ENCODE data around the gene EFNB1. TPM values are rescaled to one million over a fixed set of nuclear protein-coding genes. Genes with fewer than 3 reads are reported as not detected.

EFNB1 gene
- total and polyA plus RNA-seq, 2 experiments from 2014 or later: 1.3 to 2.7 TPM

- no peaks in the 10 kb centered on the region for H3K9me3 Mint-ChIP-seq
- no peak overlapping the region for H2AFZ ChIP-seq
- H3K36me3 Mint-ChIP-seq (ENCODE audit: low read depth): no peaks in the 10 kb centered on the region
- ATAC-seq: no peak
- no peak for DNase-seq (ENCODE audit: low spot score)
- no peak overlapping the region for H3K4me2 ChIP-seq
- no peak overlapping the region for H3K4me3 Mint-ChIP-seq
- peaks cover 6% of the 10 kb centered on the region for H3K27me3 Mint-ChIP-seq (ENCODE audit: insufficient read depth, low read depth, poor library complexity)
- no peak overlapping the region for H3K27ac ChIP-seq (ENCODE audit: low read depth)
- no peaks in the 10 kb centered on the region for H3K79me2 ChIP-seq (replicated peaks; ENCODE audit: insufficient read depth)
- no peak overlapping the region for H3K27ac Mint-ChIP-seq
- no peaks in the 10 kb centered on the region for H3K9me2 ChIP-seq (ENCODE audit: insufficient read depth)
- H3K27me3 ChIP-seq (ENCODE audit: insufficient read depth): no peaks in the 10 kb centered on the region
- no peaks in the 10 kb centered on the region for H3K4me1 ChIP-seq (ENCODE audit: insufficient read depth)
- TF ChIP-seq ZNF114 (CRISPR knock-in tag; IDR thresholded peaks at IDR 0.05) (no peak), ZNF331 (CRISPR knock-in tag; IDR thresholded peaks at IDR 0.05; ENCODE audit: low read depth) (no peak), CTCF (conservative IDR thresholded peaks at IDR 0.05; ENCODE audit: low read depth in 2 of 2) (no peak), JUNB (IDR thresholded peaks at IDR 0.05; ENCODE audit: unreplicated experiment) (no peak)
- H3F3A ChIP-seq (replicated peaks; ENCODE audit: low read depth): no peaks in the 10 kb centered on the region
- H3K4me1 Mint-ChIP-seq: peaks cover 13% of the 10 kb centered on the region
- no peak overlapping the region for H3K4me3 ChIP-seq
- no peaks in the 10 kb centered on the region for H3K36me3 ChIP-seq (ENCODE audit: insufficient read depth)
- no peaks in the 10 kb centered on the region for H4K20me1 ChIP-seq (replicated peaks; ENCODE audit: insufficient read depth)
Measured at GRCh38 chrX:68865926-68866325, 37.1 kb downstream of the EFNB1 start.

GRCh38 chrX:68867458-68868112, 38.8 kb downstream of the EFNB1 start:
- Mint-ChIP-seq H3K4me3 (no peak overlapping the region), H3K9me3 (no peaks in the 10 kb centered on the region), H3K27me3 (ENCODE audit: insufficient read depth, low read depth, poor library complexity) (peaks cover 8% of the 10 kb centered on the region), H3K4me1 (peaks cover 23% of the 10 kb centered on the region), H3K36me3 (ENCODE audit: low read depth) (no peaks in the 10 kb centered on the region), H3K27ac (no peak overlapping the region)
- Histone ChIP-seq H4K20me1 (replicated peaks; ENCODE audit: insufficient read depth) (no peaks in the 10 kb centered on the region), H3K4me1 (ENCODE audit: insufficient read depth) (no peaks in the 10 kb centered on the region), H3K27ac (ENCODE audit: low read depth) (no peak overlapping the region), H2AFZ (no peak overlapping the region), H3K4me2 (no peak overlapping the region), H3K27me3 (ENCODE audit: insufficient read depth) (no peaks in the 10 kb centered on the region), H3K79me2 (replicated peaks; ENCODE audit: insufficient read depth) (no peaks in the 10 kb centered on the region), H3K9me2 (ENCODE audit: insufficient read depth) (no peaks in the 10 kb centered on the region), H3K36me3 (ENCODE audit: insufficient read depth) (no peaks in the 10 kb centered on the region), H3K4me3 (no peak overlapping the region), H3F3A (replicated peaks; ENCODE audit: low read depth) (no peaks in the 10 kb centered on the region)
- TF ChIP-seq POLR2AphosphoS5 (IDR thresholded peaks at IDR 0.05; ENCODE audit: low read depth) (no peak), EZH2phosphoT487 (IDR thresholded peaks at IDR 0.05; ENCODE audit: unreplicated experiment) (no peak), ETS1 (IDR thresholded peaks at IDR 0.05) (no peak)
- DNase-seq (ENCODE audit: low spot score): no peak
- peak; percentile 48 for ATAC-seq

GRCh38 chrX:68868316-68868715, 39.5 kb downstream of the EFNB1 start:
- Histone ChIP-seq H3K4me1 (ENCODE audit: insufficient read depth) (no peaks in the 10 kb centered on the region), H3K79me2 (replicated peaks; ENCODE audit: insufficient read depth) (no peaks in the 10 kb centered on the region), H2AFZ (no peak overlapping the region), H3K27me3 (ENCODE audit: insufficient read depth) (no peaks in the 10 kb centered on the region), H3K9me2 (ENCODE audit: insufficient read depth) (no peaks in the 10 kb centered on the region), H3K4me2 (no peak overlapping the region), H4K20me1 (replicated peaks; ENCODE audit: insufficient read depth) (no peaks in the 10 kb centered on the region), H3K36me3 (ENCODE audit: insufficient read depth) (no peaks in the 10 kb centered on the region), H3F3A (replicated peaks; ENCODE audit: low read depth) (no peaks in the 10 kb centered on the region), H3K27ac (ENCODE audit: low read depth) (no peak overlapping the region), H3K4me3 (no peak overlapping the region)
- Mint-ChIP-seq H3K36me3 (ENCODE audit: low read depth) (no peaks in the 10 kb centered on the region), H3K27ac (no peak overlapping the region), H3K9me3 (no peaks in the 10 kb centered on the region), H3K4me3 (no peak overlapping the region), H3K27me3 (ENCODE audit: insufficient read depth, low read depth, poor library complexity) (peaks cover 8% of the 10 kb centered on the region), H3K4me1 (peaks cover 25% of the 10 kb centered on the region)
- ATAC-seq (no peak), DNase-seq (ENCODE audit: low spot score) (no peak)
- TF ChIP-seq ZNF462 (CRISPR knock-in tag; IDR thresholded peaks at IDR 0.05): no peak
- no peak for TF ChIP-seq ZNF114 (CRISPR knock-in tag; IDR thresholded peaks at IDR 0.05)
- no peak for TF ChIP-seq EZH2phosphoT487 (IDR thresholded peaks at IDR 0.05; ENCODE audit: unreplicated experiment)

Measured in GM23338 (cell line).